Measurements from ENCODE around the gene SMARCD2. TPM values are rescaled to one million over a fixed set of nuclear protein-coding genes. Genes with fewer than 3 reads are reported as not detected.
A peak's percentile ranks its signal among the peaks of the same experiment; 100 is the strongest.
"Not testable (repeated sequence)": the region's sequence is repeated elsewhere in the genome, so short reads cannot be mapped to it uniquely, and the experiment has no call there.

The SMARCD2 gene
- total and polyA plus RNA-seq, 2 of the 13 experiments (the other 11 are each of a cell fraction or from before 2014, with no cell fraction given) = 122 to 150 TPM

DNA sequence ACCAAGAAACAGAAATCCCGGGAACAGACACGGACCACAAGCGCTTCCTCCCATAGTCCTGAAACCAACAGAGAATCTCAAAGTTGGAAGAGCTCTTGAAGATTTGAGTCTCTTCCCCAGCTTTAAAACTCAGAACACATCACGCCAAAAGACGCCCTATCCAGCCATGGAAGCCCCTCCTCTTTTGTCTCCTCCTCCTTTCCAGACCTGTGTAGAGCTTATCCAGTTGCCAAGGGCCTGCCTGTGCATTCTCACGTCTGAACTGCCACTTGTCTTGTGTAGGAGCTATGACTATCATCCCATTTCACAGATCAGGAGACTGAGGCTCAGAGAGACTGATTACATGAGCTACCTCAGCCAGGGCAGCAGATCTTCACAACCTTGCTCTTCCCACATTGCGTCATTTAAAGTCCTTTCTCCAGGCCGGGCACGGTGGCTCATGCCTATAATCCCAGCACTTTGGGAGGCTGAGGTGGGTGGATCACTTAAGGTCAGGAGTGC lies 40.2 kb upstream of the SMARCD2 start:
- not testable (repeated sequence) for H3K4me2 ChIP-seq (ENCODE audit: low read depth, low read length)

DNA sequence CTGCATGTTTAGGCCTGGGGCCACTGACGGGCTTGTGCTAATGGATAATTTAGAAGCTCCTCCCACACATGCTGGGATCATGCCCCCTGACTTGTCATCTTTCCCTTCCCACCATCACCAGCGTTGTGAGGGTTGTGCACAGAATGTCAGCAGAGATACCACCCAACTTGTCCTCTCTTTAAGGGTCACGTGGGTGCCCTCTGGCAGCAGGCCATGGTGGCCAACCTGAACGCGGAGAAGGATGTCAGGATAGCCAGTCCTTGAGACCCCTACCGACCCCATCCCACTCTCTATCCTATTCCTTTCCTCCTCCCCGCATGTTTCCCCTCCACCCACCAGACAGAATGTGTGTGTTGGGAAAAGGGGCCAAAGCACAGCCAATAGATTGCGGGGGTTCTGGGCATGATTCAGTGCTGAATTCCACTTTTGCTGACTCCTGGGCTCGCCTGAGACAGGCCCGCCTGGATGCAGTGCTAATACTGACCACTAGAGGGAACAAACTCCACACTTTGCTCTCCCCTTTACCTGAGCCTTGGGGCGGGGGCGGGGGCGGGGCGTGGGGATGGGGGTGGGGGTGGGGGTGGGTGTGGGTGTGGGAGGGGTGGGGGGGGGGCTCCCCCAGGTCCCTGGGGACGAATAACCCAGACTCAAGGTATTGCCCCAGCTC lies 39.6 kb upstream of the SMARCD2 start, which contains the start of gene GH2:
Gene GH2, minus strand, starts transcription at position 10 of the 667 bp plus-strand sequence. CDS start 143 bp downstream, outside the sequence.
- H3K4me2 ChIP-seq (ENCODE audit: low read depth, low read length) = peak within 1 kb of the TSS; percentile 50
- WGBS (ENCODE audit: low lambda C conversion rate) = 31% methylated on average over 10 of the region's 15 CpGs
- CTCF ChIA-PET (ENCODE audit: low intra/inter-chr PET ratio, low total read pairs) = interaction anchor here (1.3 kb wide), 1 partner anchor 16 kb away, joined by 4 read pairs; no protein-coding TSS in a partner anchor
- TF ChIP-seq, protein P1, sequence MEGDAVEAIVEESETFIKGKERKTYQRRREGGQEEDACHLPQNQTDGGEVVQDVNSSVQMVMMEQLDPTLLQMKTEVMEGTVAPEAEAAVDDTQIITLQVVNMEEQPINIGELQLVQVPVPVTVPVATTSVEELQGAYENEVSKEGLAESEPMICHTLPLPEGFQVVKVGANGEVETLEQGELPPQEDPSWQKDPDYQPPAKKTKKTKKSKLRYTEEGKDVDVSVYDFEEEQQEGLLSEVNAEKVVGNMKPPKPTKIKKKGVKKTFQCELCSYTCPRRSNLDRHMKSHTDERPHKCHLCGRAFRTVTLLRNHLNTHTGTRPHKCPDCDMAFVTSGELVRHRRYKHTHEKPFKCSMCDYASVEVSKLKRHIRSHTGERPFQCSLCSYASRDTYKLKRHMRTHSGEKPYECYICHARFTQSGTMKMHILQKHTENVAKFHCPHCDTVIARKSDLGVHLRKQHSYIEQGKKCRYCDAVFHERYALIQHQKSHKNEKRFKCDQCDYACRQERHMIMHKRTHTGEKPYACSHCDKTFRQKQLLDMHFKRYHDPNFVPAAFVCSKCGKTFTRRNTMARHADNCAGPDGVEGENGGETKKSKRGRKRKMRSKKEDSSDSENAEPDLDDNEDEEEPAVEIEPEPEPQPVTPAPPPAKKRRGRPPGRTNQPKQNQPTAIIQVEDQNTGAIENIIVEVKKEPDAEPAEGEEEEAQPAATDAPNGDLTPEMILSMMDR (CRISPR knock-in tag; IDR thresholded peaks at IDR 0.05) = peak; percentile 60
- TF ChIP-seq TBL1XR1 (IDR thresholded peaks at IDR 0.05; ENCODE audit: borderline replicate concordance, low read length, partially characterized antibody) = no peak
- H3K4me1 ChIP-seq (ENCODE audit: insufficient read depth, low read length) = peaks cover 9% of the 10 kb centered on the region; the same call in 1 of the 2 replicates
- H3K27ac ChIP-seq (ENCODE audit: extremely low read length, insufficient read depth, low read length) = no peak within 1 kb of the TSS
- H4K20me1 ChIP-seq (ENCODE audit: insufficient read depth, low read length) = no peaks in the 10 kb centered on the region
- H3K27me3 ChIP-seq (ENCODE audit: control insufficient read depth in 1 of 2, insufficient read depth in 2 of 2, low read length in 2 of 2) = peaks cover under 1 to 1% of the 10 kb centered on the region in 2 experiments; a peak in 4 of 5 replicates
- peak; percentile 88 for ATAC-seq
- intact Hi-C loops (cut with micrococcal nuclease; ENCODE audit: unreplicated experiment) = no loop called here
- H2AFZ ChIP-seq (ENCODE audit: low read length) = no peak within 1 kb of the TSS
- H3K9ac ChIP-seq (ENCODE audit: insufficient read depth, low read depth, low read length) = no peak within 1 kb of the TSS
- H3K79me2 ChIP-seq (ENCODE audit: insufficient read depth, low read length) = no peaks in the 10 kb centered on the region
- in situ Hi-C loops (cut with HindIII; ENCODE audit: extremely low pct_ligation_motif_present, low pct_unique_long_range_greater_than_20kb) = no loop called here
- POLR2A ChIA-PET = no interaction called here
- H3K4me3 ChIP-seq (replicated peaks in 1 of 3; ENCODE audit: insufficient read depth in 1 of 3, low read depth in 2 of 3, low read length in 3 of 3) = no peak within 1 kb of the TSS
- H3K9me3 ChIP-seq (ENCODE audit: low read length) = no peaks in the 10 kb centered on the region
- no TSS peak for BruUV-seq (replicated peaks)
- FAIRE-seq = no peak
- peak; percentile 29 for DNase-seq (ENCODE audit: low spot score)
- H3K36me3 ChIP-seq (replicated peaks in 1 of 2; ENCODE audit: control insufficient read depth in 1 of 2, insufficient read depth in 2 of 2, low read length in 2 of 2) = no peaks in the 10 kb centered on the region

More for the DNA sequence above, 40.2 kb upstream of the SMARCD2 start:
- H3K9ac ChIP-seq (ENCODE audit: insufficient read depth, low read depth, low read length); H2AFZ ChIP-seq (ENCODE audit: low read length); H3K4me1 ChIP-seq (ENCODE audit: insufficient read depth, low read length); H4K20me1 ChIP-seq (ENCODE audit: insufficient read depth, low read length); POLR2A ChIA-PET; DNase-seq (ENCODE audit: low spot score); BruUV-seq (replicated peaks); intact Hi-C loops (cut with micrococcal nuclease; ENCODE audit: unreplicated experiment); H3K27ac ChIP-seq (ENCODE audit: extremely low read length, insufficient read depth, low read length); H3K27me3 ChIP-seq (ENCODE audit: control insufficient read depth in 1 of 2, insufficient read depth in 2 of 2, low read length in 2 of 2); FAIRE-seq; H3K4me3 ChIP-seq (replicated peaks in 1 of 3; ENCODE audit: insufficient read depth in 1 of 3, low read depth in 2 of 3, low read length in 3 of 3); ATAC-seq; H3K79me2 ChIP-seq (ENCODE audit: insufficient read depth, low read length); in situ Hi-C loops (cut with HindIII; ENCODE audit: extremely low pct_ligation_motif_present, low pct_unique_long_range_greater_than_20kb); H3K9me3 ChIP-seq (ENCODE audit: low read length); H3K36me3 ChIP-seq (replicated peaks in 1 of 2; ENCODE audit: control insufficient read depth in 1 of 2, insufficient read depth in 2 of 2, low read length in 2 of 2): not testable (repeated sequence)
- peak; percentile 75 for TF ChIP-seq ZNF629 (CRISPR knock-in tag; conservative IDR thresholded peaks at IDR 0.05)
- 0 out of 2 replicates have a peak, but pooled peaks have one; percentile 35 for TF ChIP-seq ZMYM3 (CRISPR knock-in tag; IDR thresholded peaks at IDR 0.05)
- 50% methylated on average over 9 of the region's 9 CpGs for WGBS (ENCODE audit: low lambda C conversion rate)
- CTCF ChIA-PET (ENCODE audit: low intra/inter-chr PET ratio, low total read pairs) = interaction anchor here (1.3 kb wide), 1 partner anchor 16 kb away, joined by 4 read pairs; no protein-coding TSS in a partner anchor
